GM15510 (cell line): ENCODE measurements around the gene DPP3.

Experiments used
- POLR2A ChIP-seq: IDR thresholded peaks from 3 replicates; pipeline ENCODE4 v1.6.1; 2011; ENCODE audit warnings: borderline replicate concordance; ENCODE audit not compliant: insufficient read length; ENCODE audit errors: extremely low read depth

Gene DPP3

GRCh38 chr11:66494935-66495334, 14.7 kb downstream of the DPP3 start:
- TF ChIP-seq POLR2A, result no peak

- TF ChIP-seq POLR2A, result no peak
Observed at GRCh38 chr11:66495401-66495854, 15.2 kb downstream of the DPP3 start.

- no peak for TF ChIP-seq POLR2A
Observed at GRCh38 chr11:66497206-66497605, 17.0 kb downstream of the DPP3 start.

- TF ChIP-seq POLR2A, result no peak
Observed at GRCh38 chr11:66498506-66498905, 18.3 kb downstream of the DPP3 start.

- no peak for TF ChIP-seq POLR2A
Observed at GRCh38 chr11:66505276-66505816, 25.1 kb downstream of the DPP3 start.

GRCh38 chr11:66509131-66509561, 28.9 kb downstream of the DPP3 start:
- no peak for TF ChIP-seq POLR2A

- peak; percentile 48 for TF ChIP-seq POLR2A
Observed at GRCh38 chr11:66510271-66510989, 30.2 kb downstream of the DPP3 start, which contains the start of gene BBS1. Gene BBS1, plus strand, starts transcription at chr11:66510635. Its CDS starts 25 bp downstream, at chr11:66510660.

- no peak for TF ChIP-seq POLR2A
Observed at GRCh38 chr11:66510990-66511339, 30.7 kb downstream of the DPP3 start.

- TF ChIP-seq POLR2A, result no peak
Observed at GRCh38 chr11:66523611-66524010, 43.4 kb downstream of the DPP3 start.

GRCh38 chr11:66524304-66525040, 44.2 kb downstream of the DPP3 start:
- TF ChIP-seq POLR2A, result no peak

GRCh38 chr11:66529069-66529468, 48.8 kb downstream of the DPP3 start:
- TF ChIP-seq POLR2A, result no peak

- no peak for TF ChIP-seq POLR2A
Observed at GRCh38 chr11:66529655-66530054, 49.4 kb downstream of the DPP3 start.

- TF ChIP-seq POLR2A, result no peak
Observed at GRCh38 chr11:66530927-66531709, 50.9 kb downstream of the DPP3 start.

- no peak for TF ChIP-seq POLR2A
Observed at GRCh38 chr11:66531841-66532240, 51.6 kb downstream of the DPP3 start.

GRCh38 chr11:66532784-66533183, 52.5 kb downstream of the DPP3 start:
- no peak for TF ChIP-seq POLR2A
